Gastrocnemius medialis (tissue), 4 donors: ENCODE data around the gene ZCCHC14. TPM values are rescaled to one million over a fixed set of nuclear protein-coding genes. Genes with fewer than 3 reads are reported as not detected.

Experiments
- ATAC-seq, 2 donors: fragments of 150-250 bp; one replicate each; pipeline ENCODE4 v1.9.1; 2016
- DNase-seq, 2 donors: peaks; one replicate each; pipeline ENCODE4 v3.0.0-alpha.2; 2019
- H3K27ac ChIP-seq, 4 donors: fragments of 200-600 bp; sonication (generic); 1 replicate in 1 of 4; 2 replicates in 3 of 4; pipeline ENCODE4 v1.5.1; 2016 to 2018; ENCODE audit warnings: mild to moderate bottlenecking in 2 of 4, moderate library complexity in 1 of 4
- H3K27me3 ChIP-seq, 3 donors: fragments of 200-600 bp; sonication (generic) in 2 of 3; 1 replicate in 1 of 3; 2 replicates in 2 of 3; pipeline versions ENCODE4 v1.5.1 to v1.6.0; 2016 to 2019; ENCODE audit warnings: mild to moderate bottlenecking in 1 of 3, moderate library complexity in 1 of 3
- H3K36me3 ChIP-seq, 2 donors: fragments of 200-600 bp; sonication (generic) in 1 of 2; one replicate each; pipeline ENCODE4 v1.5.1; 2017 to 2018
- H3K4me1 ChIP-seq, 2 donors: fragments of 200-600 bp; sonication (generic) in 1 of 2; one replicate each; pipeline ENCODE4 v1.5.1; 2016 to 2017; ENCODE audit warnings: mild to moderate bottlenecking in 2 of 2
- H3K4me3 ChIP-seq, 4 donors: fragments of 200-600 bp; sonication (generic) in 3 of 4; 1 replicate in 1 of 4; 2 replicates in 3 of 4; pipeline ENCODE4 v1.5.1; 2016 to 2019; ENCODE audit warnings: mild to moderate bottlenecking in 2 of 4
- H3K9me3 ChIP-seq, 3 donors: fragments of 200-600 bp; sonication (generic) in 2 of 3; 1 replicate in 1 of 3; 2 replicates in 2 of 3; pipeline ENCODE4 v1.5.1; 2016 to 2019
- POLR2A ChIP-seq, 2 donors: fragments of 450-650 bp; IDR thresholded peaks; one replicate each; pipeline ENCODE4 v1.6.1; 2017; ENCODE audit warnings: antibody characterized with exemption in 2 of 2, mild to moderate bottlenecking in 2 of 2, moderate library complexity in 2 of 2
- in situ Hi-C, 4 donors: fragments of 200-750 bp; cut with MboI; loops; one replicate each; pipeline versions ENCODE4 v1.15.0 to v1.8.0; 2017; ENCODE audit warnings: low sequenced_read_pairs in 4 of 4
- intact Hi-C: fragments of 100-400 bp; cut with DNase I; formaldehyde crosslinking; loops from one replicate; pipeline ENCODE4 v1.15.1; 2023; ENCODE audit warnings: low total_unique reads
- total RNA-seq, 4 donors: library from RNA; depleted of rRNA; stranded (reverse); fragments of >200 nt; gene quantifications; one replicate each; pipeline versions ENCODE4 v1.1.0 to v1.2.3, GENCODE V29; 2016
- TF ChIP-seq, protein P1 (sequence below), 5 experiments: fragments of 450-650 bp in 3 of 5; fragments of 200-600 bp in 2 of 5; sonication (generic) in 2 of 5; IDR thresholded peaks in 4 of 5; conservative IDR thresholded peaks in 1 of 5; 1 replicate in 4 of 5; 2 replicates in 1 of 5; pipeline ENCODE4 v1.5.1; 2016 to 2019; ENCODE audit warnings: antibody characterized with exemption in 5 of 5, mild to moderate bottlenecking in 3 of 5, moderate library complexity in 3 of 5

Gene ZCCHC14
- total RNA-seq, 4 donors from 2014 or later = 8.9 to 10.7 (median 9.3) TPM

- in situ Hi-C loops = loop anchor here in 2 of 4 donors (25.0 kb wide), 1 partner anchor 222 kb away; no protein-coding TSS in a partner anchor
- DNase-seq (no peak), ATAC-seq (no peak)
- Histone ChIP-seq H3K27ac (no peak overlapping the region), H3K4me1 (no peaks in the 10 kb centered on the region), H3K27me3 (no peaks in the 10 kb centered on the region), H3K36me3 (peaks cover 0 to 68% of the 10 kb centered on the region in 2 donors), H3K9me3 (no peaks in the 10 kb centered on the region), H3K4me3 (no peak overlapping the region)
- intact Hi-C loops = loop anchor here (5.0 to 10.0 kb wide), 3 partner anchors 129 to 352 kb away; partner anchors contain the start of gene KLHDC4
- TF ChIP-seq POLR2A (IDR thresholded peaks at IDR 0.05) = no peak
- TF ChIP-seq, protein P1, sequence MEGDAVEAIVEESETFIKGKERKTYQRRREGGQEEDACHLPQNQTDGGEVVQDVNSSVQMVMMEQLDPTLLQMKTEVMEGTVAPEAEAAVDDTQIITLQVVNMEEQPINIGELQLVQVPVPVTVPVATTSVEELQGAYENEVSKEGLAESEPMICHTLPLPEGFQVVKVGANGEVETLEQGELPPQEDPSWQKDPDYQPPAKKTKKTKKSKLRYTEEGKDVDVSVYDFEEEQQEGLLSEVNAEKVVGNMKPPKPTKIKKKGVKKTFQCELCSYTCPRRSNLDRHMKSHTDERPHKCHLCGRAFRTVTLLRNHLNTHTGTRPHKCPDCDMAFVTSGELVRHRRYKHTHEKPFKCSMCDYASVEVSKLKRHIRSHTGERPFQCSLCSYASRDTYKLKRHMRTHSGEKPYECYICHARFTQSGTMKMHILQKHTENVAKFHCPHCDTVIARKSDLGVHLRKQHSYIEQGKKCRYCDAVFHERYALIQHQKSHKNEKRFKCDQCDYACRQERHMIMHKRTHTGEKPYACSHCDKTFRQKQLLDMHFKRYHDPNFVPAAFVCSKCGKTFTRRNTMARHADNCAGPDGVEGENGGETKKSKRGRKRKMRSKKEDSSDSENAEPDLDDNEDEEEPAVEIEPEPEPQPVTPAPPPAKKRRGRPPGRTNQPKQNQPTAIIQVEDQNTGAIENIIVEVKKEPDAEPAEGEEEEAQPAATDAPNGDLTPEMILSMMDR (IDR thresholded peaks at IDR 0.05 in 4 of 5, conservative IDR thresholded peaks at IDR 0.05 in 1 of 5) = no peak
These were observed 77.4 kb downstream of the ZCCHC14 start for GRCh38 chr16:87415441-87415840.

DNA sequence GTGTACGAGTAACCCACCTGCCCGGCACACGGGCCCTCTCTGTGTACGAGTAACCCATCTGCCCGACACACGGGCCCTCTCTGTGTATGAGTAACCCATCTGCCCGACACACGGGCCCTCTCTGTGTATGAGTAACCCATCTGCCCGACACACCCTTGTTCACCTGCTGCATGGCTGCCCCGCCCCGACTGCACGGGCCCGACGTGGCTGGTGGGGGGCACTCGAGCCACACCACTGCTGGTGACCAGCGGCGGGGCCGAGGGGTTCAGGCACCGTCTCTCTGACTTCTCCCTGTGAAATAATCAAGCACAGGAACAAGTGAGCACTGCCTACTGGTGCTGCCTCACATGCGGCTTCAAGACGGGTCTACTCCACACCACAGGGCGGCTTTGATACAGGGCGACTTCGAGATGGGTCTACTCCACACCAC lies 78.6 kb downstream of the ZCCHC14 start:
- H3K36me3 ChIP-seq = peaks cover 0 to 79% of the 10 kb centered on the region in 2 donors
- in situ Hi-C loops (loop anchor here in 2 of 4 donors (25.0 kb wide), 1 partner anchor 223 kb away; no protein-coding TSS in a partner anchor), intact Hi-C loops (loop anchor here (10.0 kb wide), 1 partner anchor 131 kb away; no protein-coding TSS in a partner anchor)
- H3K9me3 ChIP-seq = no peaks in the 10 kb centered on the region
- ATAC-seq (no peak), DNase-seq (no peak)
- TF ChIP-seq, protein P1 (IDR thresholded peaks at IDR 0.05 in 4 of 5, conservative IDR thresholded peaks at IDR 0.05 in 1 of 5) = no peak
- TF ChIP-seq POLR2A (IDR thresholded peaks at IDR 0.05) = no peak
- no peak overlapping the region for H3K4me3 ChIP-seq
- no peak overlapping the region for H3K27ac ChIP-seq
- no peaks in the 10 kb centered on the region for H3K27me3 ChIP-seq
- H3K4me1 ChIP-seq = no peaks in the 10 kb centered on the region

- Histone ChIP-seq H3K9me3 (no peaks in the 10 kb centered on the region), H3K4me3 (no peak overlapping the region), H3K4me1 (no peaks in the 10 kb centered on the region), H3K27me3 (no peaks in the 10 kb centered on the region), H3K36me3 (peaks cover 0 to 75% of the 10 kb centered on the region in 2 donors), H3K27ac (no peak overlapping the region)
- intact Hi-C loops (loop anchor here (10.0 kb wide), 1 partner anchor 132 kb away; no protein-coding TSS in a partner anchor), in situ Hi-C loops (loop anchor here in 2 of 4 donors (25.0 kb wide), 1 partner anchor 224 kb away; no protein-coding TSS in a partner anchor)
- ATAC-seq (no peak), DNase-seq (no peak)
- no peak for TF ChIP-seq POLR2A (IDR thresholded peaks at IDR 0.05)
- TF ChIP-seq, protein P1 (IDR thresholded peaks at IDR 0.05 in 4 of 5, conservative IDR thresholded peaks at IDR 0.05 in 1 of 5) = no peak
These were observed 79.8 kb downstream of the ZCCHC14 start for GRCh38 chr16:87412996-87413421.

GRCh38 chr16:87412371-87412995 lies 80.3 kb downstream of the ZCCHC14 start:
- DNase-seq = no peak
- in situ Hi-C loops = loop anchor here in 2 of 4 donors (25.0 kb wide), 1 partner anchor 225 kb away; no protein-coding TSS in a partner anchor
- H3K36me3 ChIP-seq = peaks cover 0 to 75% of the 10 kb centered on the region in 2 donors
- ATAC-seq = no peak
- no peak overlapping the region for H3K4me3 ChIP-seq
- no peaks in the 10 kb centered on the region for H3K9me3 ChIP-seq
- no peak for TF ChIP-seq POLR2A (IDR thresholded peaks at IDR 0.05)
- TF ChIP-seq, protein P1 (IDR thresholded peaks at IDR 0.05 in 4 of 5, conservative IDR thresholded peaks at IDR 0.05 in 1 of 5) = no peak
- intact Hi-C loops = loop anchor here (10.0 kb wide), 1 partner anchor 132 kb away; no protein-coding TSS in a partner anchor
- H3K27me3 ChIP-seq = no peaks in the 10 kb centered on the region
- H3K27ac ChIP-seq = no peak overlapping the region
- no peaks in the 10 kb centered on the region for H3K4me1 ChIP-seq
